HepG2 (cell line): ENCODE results near the gene MBD3L2. TPM values are rescaled to one million over a fixed set of nuclear protein-coding genes. Genes with fewer than 3 reads are reported as not detected.

Experiments used
- ASH2L ChIP-seq: fragments of 300-600, 200-600 bp; sonication (generic); IDR thresholded peaks from 2 replicates; pipeline ENCODE4 v1.7.0; 2017; ENCODE audit warnings: low read depth, mild to moderate bottlenecking, moderate library complexity, mixed read lengths, low read length; ENCODE audit not compliant: insufficient read length
- BCL6 ChIP-seq: IDR thresholded peaks from 2 replicates; pipeline ENCODE4 v1.6.1; 2016; ENCODE audit warnings: missing genetic modification reagents, missing compliant biosample characterization
- GPN1 ChIP-seq: sonication (generic); formaldehyde crosslinking; IDR thresholded peaks from 2 replicates; pipeline ENCODE4 v1.5.1; 2020; ENCODE audit warnings: missing genetic modification reagents, borderline replicate concordance
- HNRNPK ChIP-seq: fragments of 200-400 bp; formaldehyde crosslinking; IDR thresholded peaks from 2 replicates; pipeline ENCODE4 v1.6.1; 2018; ENCODE audit warnings: low read length, low read depth, moderate library complexity, mild to moderate bottlenecking; ENCODE audit not compliant: poor library complexity, severe bottlenecking
- MAFG ChIP-seq: sonication (generic); formaldehyde crosslinking; IDR thresholded peaks from 2 replicates; pipeline ENCODE4 v1.5.1; 2020; ENCODE audit warnings: mild to moderate bottlenecking, missing genetic modification reagents
- MEF2D ChIP-seq: sonication (generic); formaldehyde crosslinking; IDR thresholded peaks from 2 replicates; pipeline ENCODE4 v1.5.1; 2020; ENCODE audit warnings: mild to moderate bottlenecking, missing genetic modification reagents
- SATB2 ChIP-seq: sonication (generic); formaldehyde crosslinking; IDR thresholded peaks from 2 replicates; pipeline ENCODE4 v1.5.0; 2020; ENCODE audit warnings: missing genetic modification reagents
- SMAD1 ChIP-seq: sonication (generic); formaldehyde crosslinking; IDR thresholded peaks from 2 replicates; pipeline ENCODE4 v1.4.0; 2020; ENCODE audit warnings: missing genetic modification reagents, low read depth, mild to moderate bottlenecking, borderline replicate concordance
- SOX5 ChIP-seq: IDR thresholded peaks from 2 replicates; pipeline ENCODE4 v1.6.1; 2016; ENCODE audit warnings: borderline replicate concordance
- TBL1XR1 ChIP-seq: fragments of 150-350 bp; IDR thresholded peaks from 2 replicates; pipeline ENCODE4 v1.6.1; 2014; ENCODE audit warnings: borderline replicate concordance, low read length; ENCODE audit not compliant: partially characterized antibody
- TEAD2 ChIP-seq: sonication (generic); formaldehyde crosslinking; IDR thresholded peaks from 2 replicates; pipeline ENCODE4 v1.9.0; 2021; ENCODE audit warnings: missing genetic modification reagents
- ZBTB49 ChIP-seq: sonication (generic); formaldehyde crosslinking; IDR thresholded peaks from 2 replicates; pipeline ENCODE4 v1.4.0; 2020; ENCODE audit warnings: missing genetic modification reagents, borderline replicate concordance
- ZNF556 ChIP-seq: sonication (generic); formaldehyde crosslinking; IDR thresholded peaks from 2 replicates; pipeline ENCODE4 v1.4.0; 2020; ENCODE audit warnings: mild to moderate bottlenecking, missing genetic modification reagents, borderline replicate concordance
- ZNF607 ChIP-seq: sonication (generic); formaldehyde crosslinking; IDR thresholded peaks from 2 replicates; pipeline ENCODE4 v1.5.1; 2020; ENCODE audit warnings: missing genetic modification reagents, mild to moderate bottlenecking, borderline replicate concordance
- ZNF609 ChIP-seq: sonication (generic); formaldehyde crosslinking; IDR thresholded peaks from 2 replicates; pipeline ENCODE4 v1.4.0; 2020; ENCODE audit warnings: mild to moderate bottlenecking, missing genetic modification reagents, borderline replicate concordance
- ZNF703 ChIP-seq: sonication (generic); formaldehyde crosslinking; IDR thresholded peaks from 2 replicates; pipeline ENCODE4 v1.5.1; 2020; ENCODE audit warnings: missing genetic modification reagents, mild to moderate bottlenecking, moderate library complexity, borderline replicate concordance
- polyA plus RNA-seq, 8 experiments: library from polyadenylated mRNA; depleted of rRNA in 3 of 8; stranded (reverse) in 7 of 8; unstranded in 1 of 8; fragments of >200 nt; fragmentation: Illumina TruSeq in 4 of 8; extraction: Trizol in 4 of 8; gene quantifications; 2 replicates each; pipeline versions ENCODE4 v1.2.1 to v1.2.3, GENCODE V29; 2011 to 2016; ENCODE audit warnings: low read depth in 4 of 8, missing spikeins in 1 of 8, mixed read lengths in 1 of 8; ENCODE audit not compliant: insufficient read depth in 1 of 8
- total RNA-seq, 5 experiments: library from RNA; depleted of rRNA; stranded (reverse); fragments of >200 nt; fragmentation: Illumina TruSeq; extraction: Trizol; gene quantifications; 2 replicates each; pipeline ENCODE4 v1.2.3, GENCODE V29; 2016; ENCODE audit warnings: low read depth in 1 of 5
- TF ChIP-seq, protein P1 (sequence below): sonication (generic); formaldehyde crosslinking; IDR thresholded peaks from 2 replicates; pipeline ENCODE4 v1.4.0; 2020; ENCODE audit warnings: mild to moderate bottlenecking, missing genetic modification reagents
- TF ChIP-seq, protein P2 (sequence below): conservative IDR thresholded peaks from 2 replicates; pipeline ENCODE4 v1.6.1; 2018; ENCODE audit warnings: missing genetic modification reagents

Gene MBD3L2
- total and polyA plus RNA-seq, 2 of the 13 experiments (the other 11 are each of a cell fraction or from before 2014, with no cell fraction given): not detected

- TF ChIP-seq SOX5 (CRISPR knock-in tag) (no peak), ZNF607 (no peak), ZNF609 (CRISPR knock-in tag) (no peak), SATB2 (CRISPR knock-in tag) (no peak), HNRNPK (peak; percentile 60), TEAD2 (no peak), SMAD1 (CRISPR knock-in tag) (no peak), ZNF556 (CRISPR knock-in tag) (no peak; the same call in 1 of the 2 replicates), BCL6 (no peak), ZBTB49 (CRISPR knock-in tag) (no peak), ASH2L (peak; percentile 69), GPN1 (CRISPR knock-in tag) (no peak), ZNF703 (CRISPR knock-in tag) (no peak), MAFG (CRISPR knock-in tag) (no peak), TBL1XR1 (no peak), MEF2D (CRISPR knock-in tag) (no peak; the same call in 1 of the 2 replicates)
- TF ChIP-seq, protein P1, sequence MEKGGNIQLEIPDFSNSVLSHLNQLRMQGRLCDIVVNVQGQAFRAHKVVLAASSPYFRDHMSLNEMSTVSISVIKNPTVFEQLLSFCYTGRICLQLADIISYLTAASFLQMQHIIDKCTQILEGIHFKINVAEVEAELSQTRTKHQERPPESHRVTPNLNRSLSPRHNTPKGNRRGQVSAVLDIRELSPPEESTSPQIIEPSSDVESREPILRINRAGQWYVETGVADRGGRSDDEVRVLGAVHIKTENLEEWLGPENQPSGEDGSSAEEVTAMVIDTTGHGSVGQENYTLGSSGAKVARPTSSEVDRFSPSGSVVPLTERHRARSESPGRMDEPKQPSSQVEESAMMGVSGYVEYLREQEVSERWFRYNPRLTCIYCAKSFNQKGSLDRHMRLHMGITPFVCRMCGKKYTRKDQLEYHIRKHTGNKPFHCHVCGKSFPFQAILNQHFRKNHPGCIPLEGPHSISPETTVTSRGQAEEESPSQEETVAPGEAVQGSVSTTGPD (CRISPR knock-in tag): no peak
- TF ChIP-seq, protein P2, sequence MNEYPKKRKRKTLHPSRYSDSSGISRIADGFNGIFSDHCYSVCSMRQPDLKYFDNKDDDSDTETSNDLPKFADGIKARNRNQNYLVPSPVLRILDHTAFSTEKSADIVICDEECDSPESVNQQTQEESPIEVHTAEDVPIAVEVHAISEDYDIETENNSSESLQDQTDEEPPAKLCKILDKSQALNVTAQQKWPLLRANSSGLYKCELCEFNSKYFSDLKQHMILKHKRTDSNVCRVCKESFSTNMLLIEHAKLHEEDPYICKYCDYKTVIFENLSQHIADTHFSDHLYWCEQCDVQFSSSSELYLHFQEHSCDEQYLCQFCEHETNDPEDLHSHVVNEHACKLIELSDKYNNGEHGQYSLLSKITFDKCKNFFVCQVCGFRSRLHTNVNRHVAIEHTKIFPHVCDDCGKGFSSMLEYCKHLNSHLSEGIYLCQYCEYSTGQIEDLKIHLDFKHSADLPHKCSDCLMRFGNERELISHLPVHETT: no peak
These were observed 49.8 kb downstream of the MBD3L2 start (continued) for GRCh38 chr19:7098701-7099596.
